WTC11 (cell line): Measurements from ENCODE around the gene CENPS. TPM values are rescaled to one million over a fixed set of nuclear protein-coding genes. Genes with fewer than 3 reads are reported as not detected.

Source experiments
- ATAC-seq: fragments of 200-7000 bp; cut with Tn5 transposase; 2 replicates; pipeline ENCODE4 v1.10.0; 2021; ENCODE audit warnings: mild to moderate bottlenecking, moderate library complexity
- Bru-seq: library from RNA; stranded (reverse); fragments of 400-500 nt; gene quantifications from one replicate; lab custom pipeline; 2021; lab: Mats Ljungman, UMichigan
- CTCF ChIA-PET: fragments of 300-600 bp; sonication (Branson Sonifier 250); formaldehyde crosslinking; loops from one replicate; lab custom pipeline; 2021; ENCODE audit warnings: antibody characterized with exemption; lab: Charles Lee
- POLR2A ChIA-PET: fragments of 350-600 bp; sonication (Branson Sonifier 250); formaldehyde crosslinking; loops from one replicate; lab custom pipeline; 2021; ENCODE audit warnings: antibody characterized with exemption; lab: Charles Lee
- DNase-seq: peaks from one replicate; pipeline ENCODE4 v3.0.0; 2021; ENCODE audit warnings: low spot score
- H3K27ac Mint-ChIP-seq: 2 replicates; pipeline ENCODE4 v1.8.0; 2021; ENCODE audit warnings: mixed read lengths
- H3K27me3 Mint-ChIP-seq: 2 replicates; pipeline ENCODE4 v1.8.0; 2021; ENCODE audit warnings: low read depth, mild to moderate bottlenecking, moderate library complexity, mixed read lengths
- H3K36me3 Mint-ChIP-seq: 2 replicates; pipeline ENCODE4 v1.8.0; 2021; ENCODE audit warnings: mixed read lengths
- H3K4me1 Mint-ChIP-seq: 2 replicates; pipeline ENCODE4 v1.8.0; 2022; ENCODE audit warnings: mixed read lengths
- H3K4me3 Mint-ChIP-seq: 2 replicates; pipeline ENCODE4 v1.8.0; 2021; ENCODE audit warnings: mild to moderate bottlenecking, moderate library complexity, mixed read lengths
- H3K9me3 Mint-ChIP-seq: 2 replicates; pipeline ENCODE4 v1.8.0; 2021; ENCODE audit warnings: mixed read lengths
- GTF2I ChIP-seq: fragments of 250-450 bp; sonication (Bioruptor Pico); conservative IDR thresholded peaks from 2 replicates; pipeline ENCODE4 v1.4.0; 2021; ENCODE audit warnings: mild to moderate bottlenecking
- JUN ChIP-seq: sonication (generic); formaldehyde crosslinking; IDR thresholded peaks from 2 replicates; pipeline ENCODE4 v1.8.0; 2023; ENCODE audit warnings: mild to moderate bottlenecking, missing genetic modification reagents
- NR2C2 ChIP-seq: sonication (generic); formaldehyde crosslinking; IDR thresholded peaks from 2 replicates; pipeline ENCODE4 v1.8.0; 2022; ENCODE audit warnings: mild to moderate bottlenecking, missing genetic modification reagents
- OVOL2 ChIP-seq: fragments of 250-450 bp; sonication (Bioruptor Pico); IDR thresholded peaks from 2 replicates; pipeline ENCODE4 v1.9.0; 2021; ENCODE audit warnings: mild to moderate bottlenecking, borderline replicate concordance
- SMAD3 ChIP-seq: sonication (generic); formaldehyde crosslinking; IDR thresholded peaks from 2 replicates; pipeline ENCODE4 v1.8.0; 2022; ENCODE audit warnings: missing genetic modification reagents, mild to moderate bottlenecking, borderline replicate concordance
- SMAD4 ChIP-seq: sonication (generic); formaldehyde crosslinking; IDR thresholded peaks from 2 replicates; pipeline ENCODE4 v1.8.0; 2022; ENCODE audit warnings: mild to moderate bottlenecking, missing genetic modification reagents
- SP1 ChIP-seq: sonication (generic); formaldehyde crosslinking; conservative IDR thresholded peaks from 2 replicates; pipeline ENCODE4 v1.8.1; 2022; ENCODE audit warnings: missing genetic modification reagents
- TEAD1 ChIP-seq: sonication (generic); formaldehyde crosslinking; IDR thresholded peaks from 2 replicates; pipeline ENCODE4 v1.8.0; 2022; ENCODE audit warnings: mild to moderate bottlenecking, missing genetic modification reagents
- ZBTB21 ChIP-seq: sonication (generic); formaldehyde crosslinking; IDR thresholded peaks from 2 replicates; pipeline ENCODE4 v1.8.1; 2023; ENCODE audit warnings: mild to moderate bottlenecking, missing genetic modification reagents, borderline replicate concordance
- ZNF317 ChIP-seq: sonication (generic); formaldehyde crosslinking; IDR thresholded peaks from 2 replicates; pipeline ENCODE4 v1.8.1; 2023; ENCODE audit warnings: low read depth, mild to moderate bottlenecking, moderate library complexity, missing genetic modification reagents, borderline replicate concordance
- ZNF423 ChIP-seq: fragments of 250-450 bp; sonication (Bioruptor Pico); IDR thresholded peaks from 2 replicates; pipeline ENCODE4 v2.1.2; 2022; ENCODE audit warnings: mild to moderate bottlenecking, moderate library complexity
- long read RNA-seq, 3 experiments: library from RNA in 1 of 3; library from capped mRNA in 1 of 3; library from polyadenylated mRNA in 1 of 3; unstranded in 2 of 3; stranded (forward) in 1 of 3; transcript quantifications; one replicate each; pipeline ENCODE4 v2.0.0, GENCODE V29; 2021
- total RNA-seq: library from RNA; stranded (reverse); gene quantifications from 3 replicates; pipeline ENCODE4 v1.2.3, GENCODE V29; 2021
- TF ChIP-seq, protein P1 (sequence below): sonication (generic); formaldehyde crosslinking; IDR thresholded peaks from 2 replicates; pipeline ENCODE4 v1.8.1; 2023; ENCODE audit warnings: mild to moderate bottlenecking, missing genetic modification reagents
- TF ChIP-seq, protein P2 (sequence below): sonication (generic); formaldehyde crosslinking; IDR thresholded peaks from 2 replicates; pipeline ENCODE4 v1.8.0; 2023; ENCODE audit warnings: missing genetic modification reagents
- TF ChIP-seq, protein P3 (sequence below): fragments of 250-450 bp; sonication (Bioruptor Pico); conservative IDR thresholded peaks from 2 replicates; pipeline ENCODE4 v1.9.0; 2021; ENCODE audit warnings: mild to moderate bottlenecking
- TF ChIP-seq, protein P4 (sequence below): sonication (generic); formaldehyde crosslinking; IDR thresholded peaks from 2 replicates; pipeline ENCODE4 v1.8.0; 2022; ENCODE audit warnings: mild to moderate bottlenecking, missing genetic modification reagents
- TF ChIP-seq, protein P5 (sequence below): sonication (generic); formaldehyde crosslinking; IDR thresholded peaks from 2 replicates; pipeline ENCODE4 v1.8.0; 2023; ENCODE audit warnings: mild to moderate bottlenecking, missing genetic modification reagents
- TF ChIP-seq, protein P6 (sequence below): fragments of 250-450 bp; sonication (Bioruptor Pico); IDR thresholded peaks from 2 replicates; pipeline ENCODE4 v1.9.0; 2021; ENCODE audit warnings: mild to moderate bottlenecking
- TF ChIP-seq, protein P7 (sequence below): sonication (generic); formaldehyde crosslinking; IDR thresholded peaks from 2 replicates; pipeline ENCODE4 v1.8.0; 2023; ENCODE audit warnings: missing genetic modification reagents, mild to moderate bottlenecking, borderline replicate concordance

The CENPS gene
- 13.7 to 17.0 TPM (median 13.8 TPM) in 3 replicates for total RNA-seq
- Bru-seq, nascent RNA: percentile 69 among the genes with signal in this experiment
- long read RNA-seq, experiment 1, transcript CENPS-201 (5 exons, 896 nt): minor isoform, 11 of 36 reads
- long read RNA-seq, experiment 1, transcript CENPS-204 (5 exons, 914 nt): major isoform, 23 of 36 reads
- long read RNA-seq, experiment 1, partial matches to known transcripts: 0 of 36 reads
- long read RNA-seq, experiment 1, other reads (novel, unspliced or antisense): 0 of 36 reads
- long read RNA-seq, experiment 2, transcript CENPS-201 (5 exons, 896 nt): major isoform, 10 of 15 reads
- long read RNA-seq, experiment 2, partial matches to known transcripts: 0 of 15 reads
- long read RNA-seq, experiment 2, other reads (novel, unspliced or antisense): 1 of 15 reads
- long read RNA-seq, experiment 3, transcript CENPS-204 (5 exons, 914 nt): minor isoform, 20 of 55 reads
- long read RNA-seq, experiment 3, transcript CENPS-201 (5 exons, 896 nt): major isoform, 30 of 55 reads
- long read RNA-seq, experiment 3, partial matches to known transcripts: 0 of 55 reads
- long read RNA-seq, experiment 3, other reads (novel, unspliced or antisense): 1 of 55 reads

DNA sequence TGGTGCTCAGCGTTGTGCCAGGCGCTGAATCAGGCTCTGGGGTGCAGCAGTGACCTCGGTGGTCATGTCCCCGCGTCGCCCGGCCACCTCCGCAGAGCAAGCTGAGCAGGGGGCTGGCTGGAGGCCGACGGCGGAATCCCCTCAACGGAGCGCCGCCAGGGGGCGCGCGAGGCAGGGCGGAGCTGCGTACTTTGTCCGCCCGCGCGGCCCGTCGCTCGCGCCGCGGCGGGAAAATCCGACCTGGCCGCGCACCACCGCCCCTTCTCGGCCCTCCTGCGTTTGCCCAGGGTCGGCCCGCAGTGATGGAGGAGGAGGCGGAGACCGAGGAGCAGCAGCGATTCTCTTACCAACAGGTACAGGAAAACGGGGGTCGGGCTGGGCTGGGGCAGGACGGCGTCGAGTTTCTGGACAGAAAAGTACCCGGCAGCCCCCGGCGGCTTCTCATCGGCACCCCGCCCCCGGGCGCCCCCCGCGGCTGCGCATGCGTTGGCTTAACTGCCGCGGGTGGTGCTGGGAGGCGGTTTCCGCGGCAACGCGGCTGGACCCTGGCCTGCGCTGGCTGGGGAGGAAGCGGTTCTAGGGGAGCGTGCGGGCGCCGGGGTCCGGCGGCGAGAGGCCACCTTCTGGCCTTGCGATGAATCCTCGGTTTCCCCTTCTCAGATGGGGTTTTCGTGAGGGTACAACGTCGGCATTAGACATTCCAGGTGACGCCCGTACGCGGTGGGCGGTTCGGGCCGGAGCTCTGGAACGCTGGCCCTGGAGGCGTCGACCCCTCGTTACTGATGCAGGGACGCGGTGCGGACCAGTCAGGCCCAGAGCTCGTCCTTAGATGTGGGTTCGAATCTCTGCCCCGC, at the start of gene CENPS:
Gene CENPS, plus strand, starts transcription at position 218 of the 854 bp plus-strand sequence. Its CDS starts 85 bp downstream, at position 303.
- ATAC-seq: peak; percentile 89
- no peaks in the 10 kb centered on the region for H3K9me3 Mint-ChIP-seq
- peak within 1 kb of the TSS; percentile 77 for H3K4me3 Mint-ChIP-seq
- peak; percentile 94 for DNase-seq
- H3K27me3 Mint-ChIP-seq: no peaks in the 10 kb centered on the region
- H3K4me1 Mint-ChIP-seq: peaks cover 19% of the 10 kb centered on the region
- H3K36me3 Mint-ChIP-seq: no peaks in the 10 kb centered on the region
- H3K27ac Mint-ChIP-seq: peak within 1 kb of the TSS; percentile 94
- ChIA-PET POLR2A (interaction anchor here (0.6 to 1.9 kb wide), 8 partner anchors 31 to 1808 kb away, joined by 3 to 8 read pairs (median 4); partner anchors contain the start of genes KIF1B, LZIC and NMNAT1), CTCF (interaction anchor here (0.5 to 3.3 kb wide), 35 partner anchors 9 to 1414 kb away, joined by 3 to 39 read pairs (median 4); partner anchors contain the start of genes CORT, CTNNBIP1, KIF1B and PEX14)
- TF ChIP-seq, protein P1, sequence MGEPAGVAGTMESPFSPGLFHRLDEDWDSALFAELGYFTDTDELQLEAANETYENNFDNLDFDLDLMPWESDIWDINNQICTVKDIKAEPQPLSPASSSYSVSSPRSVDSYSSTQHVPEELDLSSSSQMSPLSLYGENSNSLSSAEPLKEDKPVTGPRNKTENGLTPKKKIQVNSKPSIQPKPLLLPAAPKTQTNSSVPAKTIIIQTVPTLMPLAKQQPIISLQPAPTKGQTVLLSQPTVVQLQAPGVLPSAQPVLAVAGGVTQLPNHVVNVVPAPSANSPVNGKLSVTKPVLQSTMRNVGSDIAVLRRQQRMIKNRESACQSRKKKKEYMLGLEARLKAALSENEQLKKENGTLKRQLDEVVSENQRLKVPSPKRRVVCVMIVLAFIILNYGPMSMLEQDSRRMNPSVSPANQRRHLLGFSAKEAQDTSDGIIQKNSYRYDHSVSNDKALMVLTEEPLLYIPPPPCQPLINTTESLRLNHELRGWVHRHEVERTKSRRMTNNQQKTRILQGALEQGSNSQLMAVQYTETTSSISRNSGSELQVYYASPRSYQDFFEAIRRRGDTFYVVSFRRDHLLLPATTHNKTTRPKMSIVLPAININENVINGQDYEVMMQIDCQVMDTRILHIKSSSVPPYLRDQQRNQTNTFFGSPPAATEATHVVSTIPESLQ: no peak
- TF ChIP-seq TEAD1 (no peak; the same call in none of the 2 replicates), SMAD4 (CRISPR knock-in tag) (0 out of 2 replicates have a peak, but pooled peaks have one; percentile 25), SP1 (CRISPR knock-in tag) (peak; percentile 86), ZNF317 (no peak), NR2C2 (no peak), GTF2I (CRISPR knock-in tag) (no peak), SMAD3 (CRISPR knock-in tag) (0 out of 2 replicates have a peak, but pooled peaks have one; percentile 67), ZBTB21 (CRISPR knock-in tag) (peak; percentile 59; the same call in 1 of the 2 replicates), OVOL2 (CRISPR knock-in tag) (no peak), JUN (CRISPR knock-in tag) (0 out of 2 replicates have a peak, but pooled peaks have one; percentile 45), ZNF423 (no peak)
- TF ChIP-seq, protein P2, sequence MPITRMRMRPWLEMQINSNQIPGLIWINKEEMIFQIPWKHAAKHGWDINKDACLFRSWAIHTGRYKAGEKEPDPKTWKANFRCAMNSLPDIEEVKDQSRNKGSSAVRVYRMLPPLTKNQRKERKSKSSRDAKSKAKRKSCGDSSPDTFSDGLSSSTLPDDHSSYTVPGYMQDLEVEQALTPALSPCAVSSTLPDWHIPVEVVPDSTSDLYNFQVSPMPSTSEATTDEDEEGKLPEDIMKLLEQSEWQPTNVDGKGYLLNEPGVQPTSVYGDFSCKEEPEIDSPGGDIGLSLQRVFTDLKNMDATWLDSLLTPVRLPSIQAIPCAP: peak; percentile 36; the same call in 1 of the 2 replicates
- TF ChIP-seq, protein P3, sequence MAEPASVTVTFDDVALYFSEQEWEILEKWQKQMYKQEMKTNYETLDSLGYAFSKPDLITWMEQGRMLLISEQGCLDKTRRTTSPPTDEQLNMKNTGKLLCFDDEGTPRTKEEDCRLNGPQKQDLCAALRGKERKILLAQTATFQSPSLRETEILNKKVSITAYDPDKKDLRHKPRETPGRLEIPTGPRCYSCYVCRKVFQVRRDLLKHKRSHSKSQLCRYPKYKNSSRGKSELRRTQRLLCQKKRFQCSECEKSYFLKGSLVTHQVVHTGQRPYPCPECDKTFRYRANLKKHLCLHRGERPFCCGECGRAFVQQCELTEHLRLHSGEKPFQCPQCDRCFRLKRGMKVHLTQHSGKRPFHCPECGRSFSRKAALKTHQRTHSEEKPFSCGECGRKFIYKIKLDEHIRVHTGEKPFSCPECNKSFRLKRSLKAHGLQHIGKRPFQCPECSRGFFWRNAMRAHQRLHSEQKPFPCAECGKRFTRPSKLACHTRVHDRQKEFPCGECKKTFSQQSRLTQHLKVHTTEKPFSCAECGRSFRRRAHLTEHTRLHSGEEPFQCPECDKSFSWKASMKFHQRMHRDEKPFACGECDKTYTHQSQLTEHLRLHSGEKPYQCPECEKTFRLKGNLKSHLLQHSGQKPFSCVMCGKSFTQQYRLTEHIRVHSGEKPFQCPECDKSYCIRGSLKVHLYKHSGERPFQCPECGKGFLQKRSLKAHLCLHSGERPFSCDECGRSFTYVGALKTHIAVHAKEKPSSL (CRISPR knock-in tag): no peak
- TF ChIP-seq, protein P4, sequence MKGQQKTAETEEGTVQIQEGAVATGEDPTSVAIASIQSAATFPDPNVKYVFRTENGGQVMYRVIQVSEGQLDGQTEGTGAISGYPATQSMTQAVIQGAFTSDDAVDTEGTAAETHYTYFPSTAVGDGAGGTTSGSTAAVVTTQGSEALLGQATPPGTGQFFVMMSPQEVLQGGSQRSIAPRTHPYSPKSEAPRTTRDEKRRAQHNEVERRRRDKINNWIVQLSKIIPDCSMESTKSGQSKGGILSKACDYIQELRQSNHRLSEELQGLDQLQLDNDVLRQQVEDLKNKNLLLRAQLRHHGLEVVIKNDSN (CRISPR knock-in tag): no peak
- TF ChIP-seq, protein P5, sequence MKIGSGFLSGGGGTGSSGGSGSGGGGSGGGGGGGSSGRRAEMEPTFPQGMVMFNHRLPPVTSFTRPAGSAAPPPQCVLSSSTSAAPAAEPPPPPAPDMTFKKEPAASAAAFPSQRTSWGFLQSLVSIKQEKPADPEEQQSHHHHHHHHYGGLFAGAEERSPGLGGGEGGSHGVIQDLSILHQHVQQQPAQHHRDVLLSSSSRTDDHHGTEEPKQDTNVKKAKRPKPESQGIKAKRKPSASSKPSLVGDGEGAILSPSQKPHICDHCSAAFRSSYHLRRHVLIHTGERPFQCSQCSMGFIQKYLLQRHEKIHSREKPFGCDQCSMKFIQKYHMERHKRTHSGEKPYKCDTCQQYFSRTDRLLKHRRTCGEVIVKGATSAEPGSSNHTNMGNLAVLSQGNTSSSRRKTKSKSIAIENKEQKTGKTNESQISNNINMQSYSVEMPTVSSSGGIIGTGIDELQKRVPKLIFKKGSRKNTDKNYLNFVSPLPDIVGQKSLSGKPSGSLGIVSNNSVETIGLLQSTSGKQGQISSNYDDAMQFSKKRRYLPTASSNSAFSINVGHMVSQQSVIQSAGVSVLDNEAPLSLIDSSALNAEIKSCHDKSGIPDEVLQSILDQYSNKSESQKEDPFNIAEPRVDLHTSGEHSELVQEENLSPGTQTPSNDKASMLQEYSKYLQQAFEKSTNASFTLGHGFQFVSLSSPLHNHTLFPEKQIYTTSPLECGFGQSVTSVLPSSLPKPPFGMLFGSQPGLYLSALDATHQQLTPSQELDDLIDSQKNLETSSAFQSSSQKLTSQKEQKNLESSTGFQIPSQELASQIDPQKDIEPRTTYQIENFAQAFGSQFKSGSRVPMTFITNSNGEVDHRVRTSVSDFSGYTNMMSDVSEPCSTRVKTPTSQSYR (CRISPR knock-in tag): peak; percentile 12; the same call in 1 of the 2 replicates
- TF ChIP-seq, protein P6, sequence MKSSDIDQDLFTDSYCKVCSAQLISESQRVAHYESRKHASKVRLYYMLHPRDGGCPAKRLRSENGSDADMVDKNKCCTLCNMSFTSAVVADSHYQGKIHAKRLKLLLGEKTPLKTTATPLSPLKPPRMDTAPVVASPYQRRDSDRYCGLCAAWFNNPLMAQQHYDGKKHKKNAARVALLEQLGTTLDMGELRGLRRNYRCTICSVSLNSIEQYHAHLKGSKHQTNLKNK (CRISPR knock-in tag): no peak
- TF ChIP-seq, protein P7, sequence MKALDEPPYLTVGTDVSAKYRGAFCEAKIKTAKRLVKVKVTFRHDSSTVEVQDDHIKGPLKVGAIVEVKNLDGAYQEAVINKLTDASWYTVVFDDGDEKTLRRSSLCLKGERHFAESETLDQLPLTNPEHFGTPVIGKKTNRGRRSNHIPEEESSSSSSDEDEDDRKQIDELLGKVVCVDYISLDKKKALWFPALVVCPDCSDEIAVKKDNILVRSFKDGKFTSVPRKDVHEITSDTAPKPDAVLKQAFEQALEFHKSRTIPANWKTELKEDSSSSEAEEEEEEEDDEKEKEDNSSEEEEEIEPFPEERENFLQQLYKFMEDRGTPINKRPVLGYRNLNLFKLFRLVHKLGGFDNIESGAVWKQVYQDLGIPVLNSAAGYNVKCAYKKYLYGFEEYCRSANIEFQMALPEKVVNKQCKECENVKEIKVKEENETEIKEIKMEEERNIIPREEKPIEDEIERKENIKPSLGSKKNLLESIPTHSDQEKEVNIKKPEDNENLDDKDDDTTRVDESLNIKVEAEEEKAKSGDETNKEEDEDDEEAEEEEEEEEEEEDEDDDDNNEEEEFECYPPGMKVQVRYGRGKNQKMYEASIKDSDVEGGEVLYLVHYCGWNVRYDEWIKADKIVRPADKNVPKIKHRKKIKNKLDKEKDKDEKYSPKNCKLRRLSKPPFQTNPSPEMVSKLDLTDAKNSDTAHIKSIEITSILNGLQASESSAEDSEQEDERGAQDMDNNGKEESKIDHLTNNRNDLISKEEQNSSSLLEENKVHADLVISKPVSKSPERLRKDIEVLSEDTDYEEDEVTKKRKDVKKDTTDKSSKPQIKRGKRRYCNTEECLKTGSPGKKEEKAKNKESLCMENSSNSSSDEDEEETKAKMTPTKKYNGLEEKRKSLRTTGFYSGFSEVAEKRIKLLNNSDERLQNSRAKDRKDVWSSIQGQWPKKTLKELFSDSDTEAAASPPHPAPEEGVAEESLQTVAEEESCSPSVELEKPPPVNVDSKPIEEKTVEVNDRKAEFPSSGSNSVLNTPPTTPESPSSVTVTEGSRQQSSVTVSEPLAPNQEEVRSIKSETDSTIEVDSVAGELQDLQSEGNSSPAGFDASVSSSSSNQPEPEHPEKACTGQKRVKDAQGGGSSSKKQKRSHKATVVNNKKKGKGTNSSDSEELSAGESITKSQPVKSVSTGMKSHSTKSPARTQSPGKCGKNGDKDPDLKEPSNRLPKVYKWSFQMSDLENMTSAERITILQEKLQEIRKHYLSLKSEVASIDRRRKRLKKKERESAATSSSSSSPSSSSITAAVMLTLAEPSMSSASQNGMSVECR (CRISPR knock-in tag): no peak; the same call in 1 of the 2 replicates
